Osteoblast (primary cell): ENCODE measurements around the gene SENP5. TPM values are rescaled to one million over a fixed set of nuclear protein-coding genes. Genes with fewer than 3 reads are reported as not detected.

Experiments
- DNase-seq: peaks from one replicate; pipeline ENCODE4 v3.0.0; 2011; ENCODE audit warnings: low spot score, mixed read lengths; ENCODE audit not compliant: insufficient read length; ENCODE audit errors: missing footprints
- H2AFZ ChIP-seq: 2 replicates; pipeline ENCODE4 v1.6.0; 2011; ENCODE audit warnings: mild to moderate bottlenecking, low read length
- H3K27ac ChIP-seq: 2 replicates; pipeline ENCODE4 v1.5.1; 2011; ENCODE audit warnings: mild to moderate bottlenecking, low read depth, low read length, moderate library complexity
- H3K27me3 ChIP-seq: 2 replicates; pipeline ENCODE4 v1.6.0; 2012; ENCODE audit warnings: mild to moderate bottlenecking, control low read depth, inconsistent platforms, low read length, moderate library complexity; ENCODE audit not compliant: insufficient read depth
- H3K36me3 ChIP-seq: 2 replicates; pipeline ENCODE4 v1.5.1; 2011; ENCODE audit warnings: mild to moderate bottlenecking, low read length, control low read depth, moderate library complexity; ENCODE audit not compliant: insufficient read depth
- H3K4me1 ChIP-seq: 2 replicates; pipeline ENCODE4 v1.5.1; 2011; ENCODE audit warnings: mild to moderate bottlenecking, low read length, control low read depth, moderate library complexity; ENCODE audit not compliant: insufficient read depth
- H3K4me2 ChIP-seq: 2 replicates; pipeline ENCODE4 v1.6.0; 2011; ENCODE audit warnings: mild to moderate bottlenecking, low read length; ENCODE audit not compliant: insufficient read depth
- H3K4me3 ChIP-seq: fragments of 200-600 bp; sonication (generic); 3 replicates; pipeline ENCODE4 v1.5.1; 2012; ENCODE audit warnings: mild to moderate bottlenecking, low read length, inconsistent platforms; ENCODE audit not compliant: insufficient read depth
- H3K79me2 ChIP-seq: 2 replicates; pipeline ENCODE4 v1.6.0; 2012; ENCODE audit warnings: mild to moderate bottlenecking, low read length, control low read depth, inconsistent platforms; ENCODE audit not compliant: insufficient read depth
- H3K9me3 ChIP-seq: 2 replicates; pipeline ENCODE4 v1.5.1; 2011; ENCODE audit warnings: low read depth, low read length, control low read depth
- H4K20me1 ChIP-seq: 2 replicates; pipeline ENCODE4 v1.6.0; 2012; ENCODE audit warnings: mild to moderate bottlenecking, low read length, control low read depth; ENCODE audit not compliant: insufficient read depth
- total RNA-seq: library from RNA; depleted of rRNA; stranded (reverse); fragments of >200 nt; gene quantifications from 2 replicates; pipeline ENCODE4 v1.2.3, GENCODE V29; 2012
- TF ChIP-seq, protein P1 (sequence below): IDR thresholded peaks from 2 replicates; pipeline ENCODE4 v1.5.1; 2011; ENCODE audit warnings: mild to moderate bottlenecking, low read depth, low read length, moderate library complexity; ENCODE audit errors: extremely low read depth

SENP5 gene
- total RNA-seq, 1 donor, result 43.4 TPM

DNA sequence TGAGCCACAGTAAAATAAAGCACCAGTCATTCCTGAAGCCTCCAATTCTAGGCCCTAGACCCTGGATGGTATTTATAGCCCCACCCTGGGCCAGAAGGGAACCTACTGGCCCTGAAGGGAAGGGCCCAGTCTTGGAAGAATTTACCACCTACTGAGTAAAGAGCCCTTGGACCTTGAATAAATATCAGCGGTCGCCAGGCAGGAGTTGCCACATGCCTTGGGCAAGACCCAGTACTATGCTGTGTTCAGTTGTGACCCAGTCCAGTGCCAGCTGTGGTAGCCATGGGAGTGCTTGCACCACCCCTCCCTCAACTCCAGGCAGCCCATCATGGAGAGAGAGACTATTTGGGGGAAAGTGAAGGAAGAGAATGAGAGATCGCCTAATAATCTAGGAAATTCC lies 47.7 kb downstream of the SENP5 start:
- no peak for DNase-seq
- TF ChIP-seq, protein P1, sequence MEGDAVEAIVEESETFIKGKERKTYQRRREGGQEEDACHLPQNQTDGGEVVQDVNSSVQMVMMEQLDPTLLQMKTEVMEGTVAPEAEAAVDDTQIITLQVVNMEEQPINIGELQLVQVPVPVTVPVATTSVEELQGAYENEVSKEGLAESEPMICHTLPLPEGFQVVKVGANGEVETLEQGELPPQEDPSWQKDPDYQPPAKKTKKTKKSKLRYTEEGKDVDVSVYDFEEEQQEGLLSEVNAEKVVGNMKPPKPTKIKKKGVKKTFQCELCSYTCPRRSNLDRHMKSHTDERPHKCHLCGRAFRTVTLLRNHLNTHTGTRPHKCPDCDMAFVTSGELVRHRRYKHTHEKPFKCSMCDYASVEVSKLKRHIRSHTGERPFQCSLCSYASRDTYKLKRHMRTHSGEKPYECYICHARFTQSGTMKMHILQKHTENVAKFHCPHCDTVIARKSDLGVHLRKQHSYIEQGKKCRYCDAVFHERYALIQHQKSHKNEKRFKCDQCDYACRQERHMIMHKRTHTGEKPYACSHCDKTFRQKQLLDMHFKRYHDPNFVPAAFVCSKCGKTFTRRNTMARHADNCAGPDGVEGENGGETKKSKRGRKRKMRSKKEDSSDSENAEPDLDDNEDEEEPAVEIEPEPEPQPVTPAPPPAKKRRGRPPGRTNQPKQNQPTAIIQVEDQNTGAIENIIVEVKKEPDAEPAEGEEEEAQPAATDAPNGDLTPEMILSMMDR, result no peak
- no peak overlapping the region for H2AFZ ChIP-seq

DNA sequence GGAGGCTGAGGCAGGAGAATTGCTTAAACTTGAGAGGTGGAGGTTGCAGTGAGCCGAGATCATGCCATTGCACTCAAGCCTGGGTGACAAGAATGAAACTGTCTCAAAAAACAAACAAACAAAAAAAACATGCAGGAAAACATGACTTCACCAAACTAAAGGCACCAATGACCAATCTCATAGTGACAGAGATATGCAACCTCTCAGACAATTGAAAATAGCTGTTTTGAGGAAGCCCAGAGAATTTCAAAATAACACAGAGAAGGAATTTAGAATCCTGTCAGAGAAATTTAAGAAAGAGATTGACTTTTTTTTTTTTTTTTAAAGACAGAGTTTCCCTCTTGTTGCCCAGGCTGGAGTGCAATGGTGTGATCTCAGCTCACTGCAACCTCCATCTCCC lies 48.5 kb downstream of the SENP5 start:
- no peak overlapping the region for H3K4me3 ChIP-seq
- no peak overlapping the region for H2AFZ ChIP-seq
- no peaks in the 10 kb centered on the region for H4K20me1 ChIP-seq
- H3K27ac ChIP-seq, result no peak overlapping the region
- peaks cover 21% of the 10 kb centered on the region for H3K36me3 ChIP-seq
- no peaks in the 10 kb centered on the region for H3K4me1 ChIP-seq
- no peaks in the 10 kb centered on the region for H3K27me3 ChIP-seq
- TF ChIP-seq, protein P1, result no peak
- no peaks in the 10 kb centered on the region for H3K79me2 ChIP-seq
- H3K4me2 ChIP-seq, result no peak overlapping the region
- no peaks in the 10 kb centered on the region for H3K9me3 ChIP-seq
- no peak for DNase-seq

More for the DNA sequence above, 47.7 kb downstream of the SENP5 start:
- no peak overlapping the region for H3K4me3 ChIP-seq
- H3K27ac ChIP-seq, result no peak overlapping the region
- no peaks in the 10 kb centered on the region for H3K4me1 ChIP-seq
- H3K36me3 ChIP-seq, result peaks cover 21% of the 10 kb centered on the region
- no peaks in the 10 kb centered on the region for H3K79me2 ChIP-seq
- no peaks in the 10 kb centered on the region for H3K27me3 ChIP-seq
- H3K4me2 ChIP-seq, result no peak overlapping the region
- H3K9me3 ChIP-seq, result no peaks in the 10 kb centered on the region
- H4K20me1 ChIP-seq, result no peaks in the 10 kb centered on the region

DNA sequence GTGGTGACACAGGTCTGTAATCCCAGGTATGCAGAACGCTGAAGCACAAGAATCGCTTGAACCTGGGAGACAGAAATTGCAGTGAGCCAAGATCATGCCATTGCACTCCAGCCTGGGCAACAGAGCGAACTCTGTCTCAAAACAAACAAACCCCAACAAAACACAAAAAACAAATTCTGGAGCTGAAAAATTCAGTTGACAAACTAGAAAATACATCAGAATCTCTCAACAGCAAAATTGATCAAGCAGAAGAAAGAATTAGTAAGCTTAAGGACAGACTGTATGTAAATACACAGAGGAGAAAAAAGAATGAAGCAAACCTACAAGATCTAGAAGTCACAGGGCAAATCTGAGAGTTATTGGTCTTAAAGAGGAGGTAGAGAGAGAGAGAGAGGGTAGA lies 49.3 kb downstream of the SENP5 start:
- H3K4me2 ChIP-seq, result no peak overlapping the region
- TF ChIP-seq, protein P1, result no peak
- no peak overlapping the region for H3K27ac ChIP-seq
- no peak overlapping the region for H3K4me3 ChIP-seq
- no peaks in the 10 kb centered on the region for H4K20me1 ChIP-seq
- no peaks in the 10 kb centered on the region for H3K4me1 ChIP-seq
- no peaks in the 10 kb centered on the region for H3K79me2 ChIP-seq
- no peak overlapping the region for H2AFZ ChIP-seq
- H3K9me3 ChIP-seq, result no peaks in the 10 kb centered on the region
- DNase-seq, result no peak
- H3K27me3 ChIP-seq, result no peaks in the 10 kb centered on the region
- peaks cover 19% of the 10 kb centered on the region for H3K36me3 ChIP-seq

DNA sequence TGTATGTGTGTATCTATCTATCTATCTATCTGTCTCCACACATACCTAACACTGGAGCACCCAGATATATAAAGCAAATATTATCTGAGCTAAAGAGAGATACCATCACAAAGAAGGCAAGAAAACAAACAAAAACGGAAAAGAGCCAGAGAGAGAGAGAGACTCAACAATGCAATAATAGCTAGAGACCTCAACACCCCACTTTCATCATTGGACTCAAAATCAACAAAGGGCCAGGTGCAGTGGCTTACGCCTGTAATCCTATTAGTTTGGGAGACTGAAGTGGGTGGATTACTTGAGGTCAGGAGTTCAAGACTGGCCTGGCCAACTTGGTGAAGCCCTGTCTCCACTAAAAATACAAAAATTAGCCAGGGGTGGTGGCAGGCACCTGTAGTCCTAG lies 51.2 kb downstream of the SENP5 start:
- no peaks in the 10 kb centered on the region for H3K79me2 ChIP-seq
- no peaks in the 10 kb centered on the region for H4K20me1 ChIP-seq
- DNase-seq, result no peak
- H3K4me3 ChIP-seq, result no peak overlapping the region
- TF ChIP-seq, protein P1, result no peak
- no peak overlapping the region for H2AFZ ChIP-seq
- H3K9me3 ChIP-seq, result no peaks in the 10 kb centered on the region
- H3K36me3 ChIP-seq, result peaks cover 23% of the 10 kb centered on the region
- no peak overlapping the region for H3K4me2 ChIP-seq
- no peaks in the 10 kb centered on the region for H3K4me1 ChIP-seq
- H3K27ac ChIP-seq, result no peak overlapping the region
- H3K27me3 ChIP-seq, result no peaks in the 10 kb centered on the region
